ENCODE measurements around the gene ADCY2.

DNA sequence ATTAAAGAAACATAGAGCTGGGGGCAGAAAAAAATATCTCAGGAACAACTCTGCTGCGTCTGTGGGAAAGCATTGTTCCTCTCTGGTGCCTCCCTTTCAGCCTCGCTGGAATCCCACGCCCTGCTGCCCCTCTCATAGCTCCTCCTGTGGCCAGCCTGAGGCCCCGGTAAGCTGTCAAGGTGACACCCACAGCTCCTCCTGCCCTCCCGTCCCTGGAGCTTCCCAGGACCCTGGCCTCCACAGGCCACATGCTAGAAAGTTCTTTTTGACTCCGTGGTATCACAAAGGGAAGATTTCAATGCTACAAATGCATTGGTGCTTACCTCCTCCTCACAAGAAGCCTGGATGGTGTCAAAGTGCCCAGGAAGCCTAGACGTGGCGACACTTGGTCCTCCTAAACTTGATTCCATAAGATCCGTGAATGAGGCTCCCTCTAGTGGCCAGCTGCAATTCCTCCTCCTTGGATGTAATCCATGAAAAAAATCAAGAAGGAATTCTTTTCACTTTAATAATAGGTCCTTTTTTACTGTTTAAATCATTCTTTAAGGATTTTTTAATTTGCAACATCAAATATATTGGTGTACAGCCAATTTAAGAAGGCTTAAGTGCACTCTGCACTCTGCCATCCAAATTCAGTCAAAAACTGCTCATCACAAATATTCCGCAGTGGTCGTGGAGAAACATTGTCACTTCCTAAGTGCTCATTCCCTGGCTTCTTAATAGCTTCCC lies 350.1 kb downstream of the ADCY2 start:
- TF ChIP-seq POLR2A (IDR thresholded peaks at IDR 0.05; ENCODE audit: low read length) (no peak), GATA1 (IDR thresholded peaks at IDR 0.05; ENCODE audit: low read depth, low read length) (no peak)
